ENCODE data around the gene TMEM185A.
A peak's percentile ranks its signal among the peaks of the same experiment; 100 is the strongest.
"Not testable (repeated sequence)": the region's sequence is repeated elsewhere in the genome, so short reads cannot be mapped to it uniquely, and the experiment has no call there.

The TMEM185A gene

GRCh38 chrX:149619662-149620061 lies 11.9 kb downstream of the TMEM185A start:
- DNase-seq (ENCODE audit: low read depth): not testable (repeated sequence)

GRCh38 chrX:149618871-149619270 lies 12.7 kb downstream of the TMEM185A start:
- DNase-seq (ENCODE audit: low read depth): no peak

DNA sequence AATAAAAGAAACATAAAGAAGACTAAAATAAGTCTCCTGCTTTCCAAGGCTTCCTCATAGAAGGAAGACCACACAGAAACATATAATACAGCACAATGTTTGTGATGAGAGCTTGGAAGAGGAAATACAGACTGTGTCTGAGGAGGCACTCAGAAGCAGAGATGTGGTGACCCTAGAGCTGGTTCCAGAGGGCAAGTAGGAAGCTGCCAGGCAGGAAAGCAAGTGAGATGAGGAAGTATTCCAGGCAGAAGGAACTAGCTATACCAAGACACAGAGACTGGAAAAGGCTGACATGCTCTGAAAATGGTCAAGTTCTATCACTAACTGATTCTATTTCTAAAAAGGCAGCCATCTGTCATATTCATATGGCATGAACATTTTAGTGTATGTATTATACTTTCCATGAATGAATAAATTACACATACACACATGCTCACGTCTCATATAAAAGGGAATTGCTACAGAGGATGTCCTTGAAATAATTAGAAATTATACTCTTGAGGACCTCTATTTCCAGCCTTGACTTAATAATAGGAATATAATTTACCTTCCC lies 19.9 kb downstream of the TMEM185A start:
- no peak for DNase-seq (ENCODE audit: low read depth)

DNA sequence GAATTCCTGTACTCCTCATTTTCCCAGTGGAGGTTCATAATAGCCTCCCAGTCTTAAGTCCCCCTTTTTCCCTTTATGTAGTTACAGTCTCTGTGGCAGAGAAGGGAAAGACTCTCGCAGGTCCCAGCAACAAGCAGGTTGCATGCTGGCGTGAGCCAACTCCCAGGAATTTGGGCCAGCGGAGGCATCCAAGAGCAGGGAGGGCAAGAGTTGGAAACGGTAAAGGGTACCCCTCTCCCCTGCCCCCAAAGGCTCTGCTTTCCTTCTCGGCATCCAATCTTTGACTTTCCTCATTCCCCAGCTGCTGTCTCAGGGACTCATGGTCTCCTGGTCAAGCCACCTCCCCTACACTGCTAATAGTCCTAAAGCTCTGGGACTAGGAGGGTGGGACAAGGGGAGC lies 21.1 kb downstream of the TMEM185A start:
- no peak for DNase-seq (ENCODE audit: low read depth)

DNA sequence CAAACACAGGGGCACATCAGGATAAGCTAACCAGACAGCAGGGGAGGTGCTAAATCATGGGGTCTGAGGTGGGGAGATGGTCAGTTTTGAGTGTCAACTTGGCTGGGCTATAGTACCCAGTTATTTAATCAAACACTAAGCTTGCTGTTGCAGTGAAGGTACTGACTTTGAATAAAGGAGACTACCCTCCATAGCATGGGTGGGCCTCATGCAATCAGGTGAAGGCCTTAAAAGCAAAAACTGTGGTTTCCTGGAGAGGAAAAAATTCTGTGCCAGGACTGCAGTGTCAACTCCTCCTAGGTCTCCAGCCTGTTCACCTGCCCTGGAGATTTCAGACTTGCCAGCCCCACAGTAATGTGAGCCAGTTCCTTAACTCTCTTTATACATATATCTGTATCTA lies 23.9 kb downstream of the TMEM185A start:
- DNase-seq (ENCODE audit: low read depth): no peak

DNA sequence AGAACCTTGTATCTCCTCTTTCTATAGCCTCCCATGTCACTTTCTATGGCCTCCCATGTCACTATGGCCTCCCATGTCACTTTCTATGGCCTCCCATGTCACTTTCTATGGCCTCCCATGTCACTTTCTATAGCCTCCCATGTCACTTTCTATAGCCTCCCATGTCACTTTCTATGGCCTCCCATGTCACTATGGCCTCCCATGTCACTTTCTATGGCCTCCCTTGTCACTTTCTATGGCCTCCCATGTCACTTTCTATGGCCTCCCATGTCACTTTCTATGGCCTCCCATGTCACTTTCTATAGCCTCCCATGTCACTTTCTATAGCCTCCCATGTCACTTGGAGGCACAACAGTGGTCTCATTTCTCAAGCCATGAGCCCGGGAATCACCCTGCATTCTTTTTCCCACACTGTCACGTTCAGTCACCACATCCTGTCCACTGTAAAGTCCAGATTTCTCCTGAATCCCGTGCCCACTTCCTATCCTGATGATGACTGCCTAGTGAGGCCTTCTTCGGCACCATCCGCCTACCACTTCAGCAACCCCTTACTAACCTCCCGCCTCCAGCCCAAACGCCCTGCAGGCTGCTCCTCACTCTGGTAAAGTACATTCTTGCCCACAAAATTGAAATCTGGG lies 26.2 kb downstream of the TMEM185A start:
- peak; percentile 43 for DNase-seq (ENCODE audit: low read depth)

DNA sequence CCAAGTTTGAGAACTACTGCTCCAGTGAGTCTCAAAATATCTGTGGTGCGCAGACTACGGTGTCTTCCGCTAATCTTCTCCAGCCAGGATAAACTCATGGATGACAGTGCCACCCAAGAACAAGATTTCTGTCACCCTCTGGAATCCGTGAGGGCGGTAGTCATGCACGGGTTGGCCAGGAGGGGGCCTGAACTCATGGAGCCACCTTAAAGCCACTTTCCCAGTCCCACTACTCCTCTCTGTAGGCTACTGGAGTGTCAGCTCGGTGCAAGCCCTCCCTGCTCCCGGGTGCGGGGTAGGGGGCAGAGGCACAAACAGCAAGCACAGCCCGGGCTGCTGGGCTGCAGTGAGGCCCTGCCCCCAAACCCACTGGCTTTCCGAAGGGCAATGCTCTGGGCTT lies 33.0 kb downstream of the TMEM185A start:
- DNase-seq (ENCODE audit: low read depth): not testable (repeated sequence)

DNA sequence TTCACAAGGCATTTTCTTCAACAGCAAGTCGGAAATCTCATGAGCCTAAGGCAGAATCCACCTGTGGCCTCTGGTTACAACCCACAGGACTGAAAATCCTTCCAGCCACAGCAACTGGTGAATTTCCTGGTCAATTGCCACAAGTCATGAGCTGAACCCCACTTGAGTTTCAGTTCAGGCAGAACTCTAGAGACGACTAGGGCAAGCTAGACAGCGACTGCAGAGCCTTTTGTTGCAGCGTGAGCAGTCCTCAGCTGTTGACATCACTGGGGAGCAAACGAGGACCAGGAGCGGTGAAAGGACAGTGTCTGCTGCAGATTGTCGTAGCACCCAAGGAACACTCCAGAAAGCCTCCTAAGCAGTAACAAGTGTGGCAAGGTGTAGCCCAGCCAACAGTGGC lies 35.6 kb downstream of the TMEM185A start:
- DNase-seq (ENCODE audit: low read depth): not testable (repeated sequence)

GRCh38 chrX:149595214-149595613 lies 36.4 kb downstream of the TMEM185A start, which contains the start of gene HSFX2:
TSS of gene HSFX2 (minus strand) at chrX:149595314. CDS start at chrX:149594700, 614 bp downstream.
- not testable (repeated sequence) for DNase-seq (ENCODE audit: low read depth)

DNA sequence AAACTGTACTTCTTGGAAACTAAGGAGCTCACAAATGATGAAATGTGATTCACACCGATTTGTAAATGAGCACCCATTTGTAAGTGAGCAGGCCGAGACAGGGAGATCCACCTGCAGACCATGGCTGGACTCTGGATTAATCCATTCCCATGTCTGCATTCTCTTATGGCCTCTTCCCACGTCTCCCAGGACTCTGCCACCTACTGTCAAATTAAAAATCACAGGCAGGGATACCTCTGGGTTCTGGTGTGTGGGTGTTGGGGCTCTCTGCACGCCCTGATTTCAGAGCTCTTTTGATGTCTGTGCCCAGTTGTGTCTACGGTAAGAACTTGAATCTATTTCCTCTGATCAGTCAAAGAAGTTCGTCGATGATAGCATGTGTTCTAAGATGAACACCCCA lies 40.6 kb downstream of the TMEM185A start:
- not testable (repeated sequence) for DNase-seq (ENCODE audit: low read depth)

DNA sequence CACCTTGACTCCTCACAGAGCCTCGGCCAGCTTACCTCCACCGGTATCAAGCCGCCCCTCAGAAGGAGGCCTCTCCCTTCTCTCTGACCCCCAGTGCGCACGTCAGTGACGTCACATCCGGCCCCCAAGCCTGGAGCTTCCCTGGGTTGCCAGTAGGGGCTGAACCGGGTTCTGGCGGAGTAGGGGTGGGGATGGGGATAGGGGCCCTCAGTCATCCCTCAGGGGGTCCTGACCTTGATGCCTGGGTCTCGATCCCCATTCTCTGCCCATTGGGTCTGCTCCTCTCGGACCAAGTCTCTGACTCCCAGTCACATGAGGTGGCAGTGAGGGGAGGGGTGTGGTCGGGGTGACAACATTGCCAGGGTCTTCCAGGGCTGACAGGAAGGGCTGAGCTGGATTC lies 44.2 kb downstream of the TMEM185A start, which contains the start of gene MAGEA9B:
Gene MAGEA9B (minus strand): TSS at position 101 of the 400 bp plus-strand sequence. CDS start 4,280 bp downstream, outside the sequence.
- DNase-seq (ENCODE audit: low read depth): not testable (repeated sequence)

DNA sequence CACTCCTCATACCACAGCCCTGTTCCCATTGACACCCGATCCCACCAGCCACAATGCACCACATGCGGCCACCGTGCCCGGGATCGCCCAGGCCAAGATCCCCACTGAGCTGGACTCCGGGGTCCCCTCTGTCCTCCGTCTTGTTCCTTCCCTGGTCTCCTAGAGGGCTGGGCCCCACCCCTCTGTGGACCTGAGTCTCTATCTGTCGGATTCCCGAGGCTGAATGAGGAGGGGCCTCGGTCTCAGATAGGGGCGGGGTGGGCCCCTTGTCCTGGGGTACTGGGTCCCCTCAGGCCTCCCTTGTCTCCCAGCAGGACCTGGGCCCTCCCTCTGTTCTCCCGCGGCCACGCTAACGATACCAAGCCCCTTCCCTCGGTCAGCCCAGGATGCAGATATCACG lies 46.0 kb downstream of the TMEM185A start:
- DNase-seq (ENCODE audit: low read depth): not testable (repeated sequence)

GRCh38 chrX:149573456-149573855 lies 58.1 kb downstream of the TMEM185A start:
- not testable (repeated sequence) for DNase-seq (ENCODE audit: low read depth)

- no peak for DNase-seq (ENCODE audit: low read depth)
Measured at GRCh38 chrX:149572743-149573142, 58.8 kb downstream of the TMEM185A start.

DNA sequence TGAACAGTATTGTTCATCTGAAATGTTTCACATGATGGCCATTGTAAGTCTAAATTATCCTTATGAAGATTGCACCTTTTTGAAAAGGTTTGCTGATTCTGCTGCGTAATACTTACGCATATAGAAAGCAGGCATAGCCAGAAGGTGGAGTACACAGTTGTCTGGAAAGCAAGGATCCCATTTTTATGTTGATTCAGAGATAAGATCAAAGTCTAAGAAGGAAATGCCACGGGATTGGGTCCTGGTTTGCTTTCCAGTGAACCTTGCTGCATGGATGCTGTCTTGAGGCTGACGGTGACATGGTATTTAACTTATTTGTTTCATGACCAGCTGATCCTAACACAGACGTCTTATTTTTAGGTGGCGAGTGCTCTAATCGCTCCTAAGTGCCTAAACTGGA lies 59.8 kb downstream of the TMEM185A start:
- no peak for DNase-seq (ENCODE audit: low read depth)

GRCh38 chrX:149570668-149571067 lies 60.9 kb downstream of the TMEM185A start:
- DNase-seq (ENCODE audit: low read depth): peak; percentile 66

DNA sequence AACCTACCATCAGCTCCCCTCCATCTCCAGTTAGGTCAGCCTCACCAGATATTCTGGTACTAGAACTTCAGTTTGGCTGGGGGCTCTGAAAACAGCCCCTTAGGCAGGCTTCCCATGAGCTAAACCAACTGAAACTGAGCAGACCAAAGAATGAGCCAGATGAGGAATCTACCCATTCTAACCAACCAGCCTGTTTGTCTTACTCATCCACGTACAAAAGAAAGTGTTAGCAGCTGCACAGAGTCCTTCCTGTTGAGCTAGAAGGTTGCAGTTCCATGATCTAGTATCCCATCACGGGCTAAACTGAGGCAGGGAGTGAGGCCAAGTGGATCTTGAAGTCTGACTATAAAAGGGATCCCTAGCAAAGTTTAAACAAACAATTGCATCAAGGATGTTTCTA lies 61.8 kb downstream of the TMEM185A start:
- no peak for DNase-seq (ENCODE audit: low read depth)

GRCh38 chrX:149568701-149569296 lies 62.8 kb downstream of the TMEM185A start:
- no peak for DNase-seq (ENCODE audit: low read depth)

- no peak for DNase-seq (ENCODE audit: low read depth)
Measured at GRCh38 chrX:149567621-149568417, 63.8 kb downstream of the TMEM185A start.

DNA sequence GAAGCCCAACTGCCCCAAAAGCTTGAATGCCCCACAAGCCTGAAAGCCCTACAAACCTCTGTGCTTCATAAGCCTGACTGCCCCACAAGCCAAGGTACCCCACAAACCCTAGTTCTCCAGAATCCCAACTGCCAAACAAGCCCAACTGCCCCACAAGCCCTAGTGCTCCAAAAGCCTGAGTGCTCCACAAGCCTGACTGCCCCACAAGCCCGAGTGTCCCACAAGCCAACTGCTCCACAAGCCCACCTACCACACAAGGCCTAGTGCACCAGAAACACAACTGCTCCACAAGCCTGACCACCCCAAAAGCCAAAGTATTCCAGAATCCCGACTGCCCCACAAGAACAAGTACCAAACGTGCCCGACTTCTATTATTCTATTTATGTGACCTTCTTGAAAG lies 68.2 kb downstream of the TMEM185A start:
- no peak for DNase-seq (ENCODE audit: low read depth)

GRCh38 chrX:149555251-149555650 lies 76.3 kb downstream of the TMEM185A start:
- DNase-seq (ENCODE audit: low read depth): not testable (repeated sequence)

GRCh38 chrX:149551939-149552248 lies 79.7 kb downstream of the TMEM185A start:
- DNase-seq (ENCODE audit: low read depth): not testable (repeated sequence)

All from ELR (cell line).